SU-DHL-6 (cell line): ENCODE measurements around the gene FOXS1.

Experiments
- H2AFZ ChIP-seq: fragments of 200-600 bp; sonication (generic); 2 replicates; pipeline ENCODE4 v1.6.1; 2014; ENCODE audit warnings: low read depth, mild to moderate bottlenecking, moderate library complexity, mixed read lengths, antibody characterized with exemption, low read length; ENCODE audit not compliant: severe bottlenecking
- H3F3A ChIP-seq: fragments of 200-600 bp; shearing (Covaris generic); 2 replicates; pipeline ENCODE4 v1.6.0; 2016; ENCODE audit warnings: antibody characterized with exemption, mild to moderate bottlenecking; ENCODE audit not compliant: insufficient read depth
- H3K27ac ChIP-seq: fragments of 200-600 bp; sonication (generic); 2 replicates; pipeline ENCODE4 v1.5.1; 2016; ENCODE audit warnings: low read depth, mild to moderate bottlenecking, low read length, moderate library complexity, mixed read lengths
- H3K27me3 ChIP-seq: fragments of 200-600 bp; sonication (generic), shearing (Covaris generic); 2 replicates; pipeline ENCODE4 v1.6.0; 2014; ENCODE audit warnings: mild to moderate bottlenecking, low read length
- H3K36me3 ChIP-seq: fragments of 200-600 bp; sonication (generic); 2 replicates; pipeline ENCODE4 v1.6.1; 2014; ENCODE audit warnings: mild to moderate bottlenecking, low read length, mixed read lengths
- H3K4me2 ChIP-seq: fragments of 300-600, 200-600 bp; shearing (Covaris generic), sonication (generic); 2 replicates; pipeline ENCODE4 v1.6.0; 2014; ENCODE audit warnings: low read length, low read depth, mild to moderate bottlenecking; ENCODE audit not compliant: poor library complexity, severe bottlenecking
- H3K4me3 ChIP-seq: fragments of 200-600 bp; sonication (generic); 2 replicates; pipeline ENCODE4 v1.5.1; 2014; ENCODE audit warnings: antibody characterized with exemption, low read length, mild to moderate bottlenecking, mixed read lengths; ENCODE audit not compliant: insufficient read depth, poor library complexity, severe bottlenecking
- H3K79me2 ChIP-seq: fragments of 200-600 bp; sonication (generic); 2 replicates; pipeline ENCODE4 v1.6.1; 2014; ENCODE audit warnings: mild to moderate bottlenecking, low read length, moderate library complexity; ENCODE audit not compliant: insufficient read depth
- H3K9ac ChIP-seq: fragments of 200-600 bp; sonication (generic); 2 replicates; pipeline ENCODE4 v1.7.0; 2014; ENCODE audit warnings: mild to moderate bottlenecking, low read length
- H3K9me2 ChIP-seq: fragments of 200-600 bp; sonication (generic); replicated peaks from 2 replicates; pipeline ENCODE4 v1.6.1; 2014; ENCODE audit warnings: low read length; ENCODE audit not compliant: insufficient read depth
- H3K9me3 ChIP-seq: fragments of 200-600 bp; sonication (generic); 2 replicates; pipeline ENCODE4 v1.6.1; 2014; ENCODE audit warnings: low read length, mixed read lengths; ENCODE audit not compliant: insufficient read depth
- H4K20me1 ChIP-seq: fragments of 200-600 bp; sonication (generic); 2 replicates; pipeline ENCODE4 v1.6.1; 2014; ENCODE audit warnings: low read depth, mild to moderate bottlenecking, antibody characterized with exemption, low read length, moderate library complexity, mixed read lengths
- EZH2phosphoT487 ChIP-seq: fragments of 200-600 bp; sonication (generic), shearing (Covaris generic); conservative IDR thresholded peaks from 2 replicates; pipeline ENCODE4 v1.6.1; 2018; ENCODE audit warnings: mild to moderate bottlenecking, antibody characterized with exemption, low read length, moderate library complexity, mixed read lengths
- TF ChIP-seq, protein P1 (sequence below): fragments of 200-600 bp; sonication (generic); IDR thresholded peaks from one replicate; pipeline ENCODE4 v1.5.1; 2017; ENCODE audit warnings: antibody characterized with exemption, mild to moderate bottlenecking, low read length, moderate library complexity; ENCODE audit not compliant: insufficient read depth, poor library complexity, severe bottlenecking

Gene FOXS1

DNA sequence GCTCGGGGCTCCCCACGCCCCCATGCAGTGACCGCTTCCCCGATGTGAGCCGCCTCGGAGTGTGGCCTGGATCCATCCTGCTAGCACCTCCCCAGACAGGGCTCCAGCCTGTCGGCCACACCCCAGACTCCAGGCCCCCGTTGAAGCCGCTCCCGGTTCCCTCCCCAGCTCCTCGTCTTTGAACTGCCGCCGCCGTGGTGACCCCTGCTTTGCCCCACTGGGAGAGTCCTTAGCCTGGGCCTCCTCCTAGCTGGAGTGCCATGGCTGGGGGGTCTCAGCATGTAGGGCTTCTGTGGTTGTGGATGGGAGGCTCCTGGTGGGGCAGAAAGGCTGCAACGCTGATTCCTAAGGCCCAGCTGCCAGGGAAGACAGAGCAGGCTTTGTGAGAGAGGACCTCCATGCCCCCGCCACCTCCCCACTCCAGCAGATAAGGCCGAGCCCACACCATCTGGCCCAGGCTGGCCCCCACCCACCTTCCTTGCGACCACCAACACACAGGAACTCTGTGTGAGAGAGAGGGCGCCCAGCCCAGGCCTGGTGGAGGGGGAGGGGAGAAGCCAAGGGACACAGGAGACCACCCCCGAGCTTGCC is 11.4 kb downstream of the FOXS1 start:
- H4K20me1 ChIP-seq = no peaks in the 10 kb centered on the region
- no peaks in the 10 kb centered on the region for H3K36me3 ChIP-seq
- no peak overlapping the region for H2AFZ ChIP-seq
- no peaks in the 10 kb centered on the region for H3F3A ChIP-seq
- no peaks in the 10 kb centered on the region for H3K9me2 ChIP-seq
- no peaks in the 10 kb centered on the region for H3K79me2 ChIP-seq
- no peaks in the 10 kb centered on the region for H3K9me3 ChIP-seq
- H3K9ac ChIP-seq = no peak overlapping the region
- H3K4me2 ChIP-seq = no peak overlapping the region
- TF ChIP-seq, protein P1, sequence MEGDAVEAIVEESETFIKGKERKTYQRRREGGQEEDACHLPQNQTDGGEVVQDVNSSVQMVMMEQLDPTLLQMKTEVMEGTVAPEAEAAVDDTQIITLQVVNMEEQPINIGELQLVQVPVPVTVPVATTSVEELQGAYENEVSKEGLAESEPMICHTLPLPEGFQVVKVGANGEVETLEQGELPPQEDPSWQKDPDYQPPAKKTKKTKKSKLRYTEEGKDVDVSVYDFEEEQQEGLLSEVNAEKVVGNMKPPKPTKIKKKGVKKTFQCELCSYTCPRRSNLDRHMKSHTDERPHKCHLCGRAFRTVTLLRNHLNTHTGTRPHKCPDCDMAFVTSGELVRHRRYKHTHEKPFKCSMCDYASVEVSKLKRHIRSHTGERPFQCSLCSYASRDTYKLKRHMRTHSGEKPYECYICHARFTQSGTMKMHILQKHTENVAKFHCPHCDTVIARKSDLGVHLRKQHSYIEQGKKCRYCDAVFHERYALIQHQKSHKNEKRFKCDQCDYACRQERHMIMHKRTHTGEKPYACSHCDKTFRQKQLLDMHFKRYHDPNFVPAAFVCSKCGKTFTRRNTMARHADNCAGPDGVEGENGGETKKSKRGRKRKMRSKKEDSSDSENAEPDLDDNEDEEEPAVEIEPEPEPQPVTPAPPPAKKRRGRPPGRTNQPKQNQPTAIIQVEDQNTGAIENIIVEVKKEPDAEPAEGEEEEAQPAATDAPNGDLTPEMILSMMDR = no peak
- TF ChIP-seq EZH2phosphoT487 = no peak
- H3K27ac ChIP-seq = no peak overlapping the region
- no peaks in the 10 kb centered on the region for H3K27me3 ChIP-seq
- H3K4me3 ChIP-seq = no peak overlapping the region

DNA sequence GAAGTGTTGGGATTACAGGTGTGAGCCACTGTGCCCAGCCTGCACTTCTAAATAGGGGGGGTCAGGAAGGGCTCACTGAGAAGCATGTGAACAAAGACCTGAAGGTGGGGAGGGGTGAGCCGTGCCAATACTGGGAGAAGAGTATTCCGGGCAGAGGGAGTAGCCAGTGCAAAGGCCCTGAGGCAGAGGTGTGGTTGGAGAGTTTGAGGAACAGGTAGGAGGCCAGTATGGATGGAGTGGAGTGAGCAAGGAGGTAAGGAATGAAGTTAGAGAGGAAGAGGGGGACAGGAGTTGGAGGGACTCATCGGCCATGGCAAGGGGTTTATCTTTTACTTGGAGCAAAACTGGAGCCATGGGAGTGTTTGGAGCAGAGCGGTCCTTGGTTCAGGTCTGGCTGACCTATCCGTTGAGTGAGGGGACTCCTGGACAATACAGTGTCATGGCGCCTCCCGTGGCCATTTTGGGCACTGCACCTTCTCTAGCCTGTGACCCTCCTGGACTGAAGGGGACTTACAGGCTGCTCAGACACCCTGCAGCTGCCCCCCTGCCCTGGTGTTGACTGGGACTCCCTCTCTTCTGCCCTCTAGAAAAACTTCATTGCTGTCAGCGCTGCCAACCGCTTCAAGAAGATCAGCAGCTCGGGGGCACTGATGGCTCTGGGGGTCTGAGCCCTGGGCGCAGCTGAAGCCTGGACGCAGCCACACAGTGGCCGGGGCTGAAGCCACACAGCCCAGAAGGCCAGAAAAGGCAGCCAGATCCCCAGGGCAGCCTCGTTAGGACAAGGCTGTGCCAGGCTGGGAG is 12.1 kb downstream of the FOXS1 start:
- Histone ChIP-seq H3K27ac (no peak overlapping the region), H3K9me2 (no peaks in the 10 kb centered on the region), H3K4me3 (no peak overlapping the region), H3K27me3 (no peaks in the 10 kb centered on the region), H2AFZ (no peak overlapping the region), H3K9ac (no peak overlapping the region), H3K4me2 (no peak overlapping the region), H3F3A (no peaks in the 10 kb centered on the region), H3K36me3 (no peaks in the 10 kb centered on the region), H3K79me2 (no peaks in the 10 kb centered on the region), H3K9me3 (no peaks in the 10 kb centered on the region), H4K20me1 (no peaks in the 10 kb centered on the region)
- TF ChIP-seq, protein P1 = peak; percentile 73
- TF ChIP-seq EZH2phosphoT487 = no peak

DNA sequence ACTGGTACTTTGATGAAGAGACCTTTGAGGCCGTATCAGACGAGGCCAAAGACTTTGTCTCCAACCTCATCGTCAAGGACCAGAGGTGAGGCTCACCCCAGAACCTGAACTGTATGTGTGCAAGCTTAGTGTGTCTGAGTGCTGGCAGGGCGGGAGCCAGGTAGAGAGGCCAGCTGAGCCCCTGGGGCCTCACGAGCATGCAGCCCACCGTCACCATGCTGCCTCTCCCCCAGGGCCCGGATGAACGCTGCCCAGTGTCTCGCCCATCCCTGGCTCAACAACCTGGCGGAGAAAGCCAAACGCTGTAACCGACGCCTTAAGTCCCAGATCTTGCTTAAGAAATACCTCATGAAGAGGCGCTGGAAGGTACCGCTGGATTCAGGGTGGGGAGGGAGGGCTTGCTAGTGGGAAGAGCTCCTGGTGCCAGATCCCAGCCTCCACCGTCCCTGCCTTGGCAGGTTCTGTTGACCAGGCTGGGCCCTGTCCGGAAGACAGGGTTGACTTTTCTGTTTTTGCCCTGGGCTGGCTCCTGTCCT is 13.6 kb downstream of the FOXS1 start:
- no peak overlapping the region for H3K27ac ChIP-seq
- H2AFZ ChIP-seq = no peak overlapping the region
- no peak overlapping the region for H3K4me2 ChIP-seq
- H3K9me3 ChIP-seq = no peaks in the 10 kb centered on the region
- no peak overlapping the region for H3K4me3 ChIP-seq
- no peak overlapping the region for H3K9ac ChIP-seq
- H3F3A ChIP-seq = no peaks in the 10 kb centered on the region
- H3K79me2 ChIP-seq = no peaks in the 10 kb centered on the region
- no peaks in the 10 kb centered on the region for H3K9me2 ChIP-seq
- no peaks in the 10 kb centered on the region for H3K27me3 ChIP-seq
- H4K20me1 ChIP-seq = no peaks in the 10 kb centered on the region
- no peaks in the 10 kb centered on the region for H3K36me3 ChIP-seq
- TF ChIP-seq, protein P1 = no peak
- TF ChIP-seq EZH2phosphoT487 = no peak
